ENCODE results near the gene PRM1. TPM values are rescaled to one million over a fixed set of nuclear protein-coding genes. Genes with fewer than 3 reads are reported as not detected.

Gene PRM1, protein sequence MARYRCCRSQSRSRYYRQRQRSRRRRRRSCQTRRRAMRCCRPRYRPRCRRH
- not detected in 2 replicates for total RNA-seq

GRCh38 chr16:11280616-11281522, at the start of gene PRM1:
PRM1 (minus strand) TSS chr16:11281330; CDS start chr16:11281238, 92 bp downstream.

GRCh38 chr16:11276143-11276895, 4.8 kb downstream of the PRM1 start, which contains the start of gene PRM2:
PRM2 (minus strand) TSS chr16:11276480; CDS start chr16:11276370, 110 bp downstream.

DNA sequence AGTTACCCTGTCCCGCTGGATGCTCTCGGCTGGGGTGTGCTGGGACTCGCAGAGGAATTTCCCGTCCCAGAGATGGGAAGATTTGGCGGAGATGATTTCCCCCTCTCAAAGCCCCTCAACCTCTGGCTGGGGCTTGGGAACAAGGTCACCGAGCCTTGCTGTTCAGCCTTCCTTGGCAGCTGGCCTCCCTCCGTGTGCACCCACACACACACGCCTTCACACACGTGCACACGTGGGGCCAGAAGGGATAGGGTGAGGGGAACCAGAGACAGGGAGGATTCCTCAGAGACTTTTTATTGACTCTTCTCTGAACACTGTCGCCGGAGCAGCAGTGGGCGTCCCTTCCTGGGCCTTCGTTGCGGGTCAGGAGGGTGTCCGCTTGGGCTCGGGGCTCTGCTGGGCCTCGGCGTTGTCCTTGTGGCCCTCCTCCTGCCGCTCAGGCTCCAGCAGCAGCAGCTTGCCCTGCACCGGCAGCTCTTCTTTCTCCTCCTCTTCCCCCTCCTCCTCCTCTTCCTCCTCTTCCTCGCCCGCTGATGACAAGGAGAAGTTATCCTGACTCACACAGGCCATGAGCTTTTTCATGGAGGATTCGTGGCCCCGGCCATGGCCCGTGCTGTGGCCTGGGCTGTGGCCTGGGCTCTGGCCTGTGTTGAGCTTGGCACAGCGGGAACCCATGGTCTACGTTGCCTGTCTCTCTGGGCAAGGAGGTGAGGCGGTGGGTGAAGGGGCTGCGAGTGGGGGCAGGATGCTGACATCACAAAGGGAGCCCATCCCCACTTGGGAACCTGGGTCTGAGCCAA, 8.0 kb downstream of the PRM1 start, which contains the start of gene PRM3:
TSS of gene PRM3 (minus strand) at position 709 of the 800 bp plus-strand sequence. CDS start at position 675, 34 bp downstream.

DNA sequence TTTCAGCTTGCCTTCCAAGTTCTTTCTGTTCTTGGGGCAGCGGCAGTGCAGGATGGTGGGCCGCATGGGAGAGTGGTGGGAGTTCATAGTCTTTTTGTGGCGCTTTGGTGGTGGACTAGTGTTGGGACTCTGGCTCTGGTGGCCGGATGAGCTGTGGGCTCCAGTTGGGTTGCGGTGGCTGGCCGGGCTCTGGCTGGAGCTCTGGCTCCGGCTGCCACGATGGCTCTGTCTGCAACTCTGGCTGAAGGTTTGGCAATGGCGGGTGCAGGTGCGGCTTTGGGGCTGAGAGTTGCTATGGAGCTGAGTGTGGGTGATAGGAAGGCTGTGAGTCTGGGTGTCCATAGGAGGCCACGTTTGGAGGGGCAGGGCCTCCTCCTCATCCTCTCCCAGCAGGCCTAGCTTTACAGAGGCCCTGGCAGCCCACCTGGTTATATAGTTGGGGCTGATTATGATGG, 12.2 kb downstream of the PRM1 start, which contains the start of gene TNP2:
TSS of gene TNP2 (minus strand) at position 405 of the 455 bp plus-strand sequence. CDS start at position 342, 63 bp downstream.

DNA sequence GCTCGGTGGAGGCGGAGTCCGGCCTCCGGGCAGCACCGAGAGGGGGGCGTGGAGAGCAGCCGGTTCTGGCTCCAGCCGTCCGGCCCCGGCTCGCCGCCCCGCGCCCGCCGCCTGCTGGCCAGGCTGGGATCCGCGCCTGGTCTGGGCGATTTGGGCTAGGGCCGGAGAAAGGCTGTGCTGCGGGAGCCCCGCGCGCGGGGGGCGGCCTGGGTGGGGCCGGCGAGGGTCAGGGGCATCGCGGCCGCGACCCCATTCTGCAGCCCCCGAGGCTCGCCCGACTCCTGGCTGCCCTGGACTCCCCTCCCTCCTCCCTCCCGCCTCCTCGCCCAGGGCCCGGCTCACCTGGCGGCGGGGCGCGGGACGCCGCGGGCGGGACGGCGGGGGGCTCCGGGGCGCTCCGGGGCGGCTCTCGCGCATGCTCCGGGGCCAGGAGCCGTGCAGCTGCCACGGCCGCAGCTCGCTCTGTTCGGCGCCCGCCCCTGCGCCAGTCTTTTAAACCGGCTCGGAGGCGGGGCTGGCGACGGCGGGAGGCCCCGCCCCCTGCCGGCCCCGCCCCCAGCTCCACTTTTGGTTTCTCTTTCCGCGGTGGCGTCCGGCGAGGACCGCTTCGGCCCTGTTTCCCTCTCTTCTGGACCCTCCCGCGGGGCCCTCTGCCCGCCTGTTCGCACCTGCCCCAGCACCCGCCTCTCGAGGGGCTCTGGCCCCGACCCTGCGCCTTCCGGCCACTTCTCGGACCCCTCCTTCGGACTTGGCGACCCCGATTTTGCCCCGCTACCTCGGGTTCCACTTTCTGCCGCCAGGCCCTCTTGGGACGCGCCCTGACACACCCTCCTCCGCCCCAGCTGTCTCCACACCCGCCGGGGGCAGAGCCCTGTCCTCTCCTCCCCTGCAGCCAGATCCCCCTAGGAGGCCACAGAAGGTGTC, 25.1 kb downstream of the PRM1 start, which contains the start of gene SOCS1:
TSS of gene SOCS1 (minus strand) at position 468 of the 924 bp plus-strand sequence. CDS start 726 bp downstream, outside the sequence.

Other genes starting within 250 kb of the PRM1 start
- 1.5 and 2.1 TPM in 2 replicates for gene SOCS1, start 25.1 kb downstream of the PRM1 start, total RNA-seq
- gene TNP2, start 12.0 kb downstream of the PRM1 start, total RNA-seq = not detected in 2 replicates
- gene PRM3, start 7.7 kb downstream of the PRM1 start, total RNA-seq = not detected in 2 replicates
- not detected in 2 replicates for gene PRM2, start 4.8 kb downstream of the PRM1 start, total RNA-seq
- 1.4 and 1.7 TPM in 2 replicates for gene RMI2, start 64.1 kb upstream of the PRM1 start, total RNA-seq